Caco-2 (cell line): Measurements from ENCODE around the gene ATG7. TPM values are rescaled to one million over a fixed set of nuclear protein-coding genes. Genes with fewer than 3 reads are reported as not detected.

Experiments
- BruUV-seq: library from RNA; stranded (reverse); fragments of 400-500 nt; replicated peaks from 2 replicates; lab custom pipeline; 2021; lab: Mats Ljungman, UMichigan
- CTCF ChIA-PET: fragments of 300-600 bp; sonication (Branson Sonifier 250); formaldehyde crosslinking; loops from one replicate; lab custom pipeline; 2022; ENCODE audit warnings: antibody characterized with exemption; lab: Charles Lee
- POLR2A ChIA-PET: fragments of 300-600 bp; sonication (Branson Sonifier 250); formaldehyde crosslinking; loops from one replicate; lab custom pipeline; 2022; ENCODE audit warnings: antibody characterized with exemption; lab: Charles Lee
- DNase-seq, 2 experiments: peaks; one replicate each; pipeline versions ENCODE4 v3.0.0 to v3.0.0-alpha.2; 2020 to 2022
- H3K27me3 ChIP-seq: replicated peaks from 2 replicates; pipeline ENCODE4 v1.6.0; 2011; ENCODE audit warnings: low read length; ENCODE audit not compliant: control insufficient read depth, insufficient read depth
- H3K36me3 ChIP-seq: 2 replicates; pipeline ENCODE4 v1.5.1; 2011; ENCODE audit warnings: low read length; ENCODE audit not compliant: control insufficient read depth, insufficient read depth
- H3K4me1 ChIP-seq: fragments of 250-450 bp; sonication (Bioruptor Pico); 2 replicates; pipeline ENCODE4 v1.5.1; 2020; ENCODE audit warnings: mild to moderate bottlenecking
- H3K4me3 ChIP-seq: 2 replicates; pipeline ENCODE4 v1.5.1; 2011; ENCODE audit warnings: low read depth, mild to moderate bottlenecking, control low read depth, low read length
- H3K9me3 ChIP-seq: fragments of 250-450 bp; sonication (Bioruptor Pico); 2 replicates; pipeline ENCODE4 v1.5.1; 2020; ENCODE audit warnings: mild to moderate bottlenecking, moderate library complexity
- H3K27ac Mint-ChIP-seq: one replicate; pipeline ENCODE4 v1.8.0; 2022; ENCODE audit warnings: mixed read lengths; ENCODE audit not compliant: unreplicated experiment
- H3K27me3 Mint-ChIP-seq: one replicate; pipeline ENCODE4 v1.8.0; 2022; ENCODE audit warnings: mixed read lengths; ENCODE audit not compliant: insufficient read depth, unreplicated experiment
- H3K36me3 Mint-ChIP-seq: one replicate; pipeline ENCODE4 v1.8.0; 2022; ENCODE audit warnings: mild to moderate bottlenecking, mixed read lengths; ENCODE audit not compliant: insufficient read depth, unreplicated experiment
- H3K4me1 Mint-ChIP-seq: one replicate; pipeline ENCODE4 v1.8.0; 2022; ENCODE audit warnings: low read depth, mixed read lengths; ENCODE audit not compliant: unreplicated experiment
- H3K4me3 Mint-ChIP-seq: one replicate; pipeline ENCODE4 v1.8.0; 2022; ENCODE audit warnings: mild to moderate bottlenecking, moderate library complexity, mixed read lengths; ENCODE audit not compliant: unreplicated experiment
- H3K9me3 Mint-ChIP-seq: one replicate; pipeline ENCODE4 v1.8.0; 2022; ENCODE audit warnings: mixed read lengths; ENCODE audit not compliant: unreplicated experiment
- CTCF ChIP-seq, 2 experiments: fragments of 200-600 bp in 1 of 2; IDR thresholded peaks; 1 replicate in 1 of 2; 2 replicates in 1 of 2; pipeline versions ENCODE4 v1.5.1 to v1.8.0; 2011 to 2022; ENCODE audit warnings: antibody characterized with exemption in 1 of 2, control low read depth in 1 of 2, inconsistent platforms in 1 of 2, low read depth in 1 of 2, low read length in 1 of 2, mild to moderate bottlenecking in 1 of 2, moderate library complexity in 1 of 2; ENCODE audit not compliant: insufficient read depth in 1 of 2, severe bottlenecking in 1 of 2, unreplicated experiment in 1 of 2
- intact Hi-C: fragments of 100-400 bp; cut with micrococcal nuclease; formaldehyde crosslinking; loops from one replicate; pipeline ENCODE4 v1.10.0; 2022; ENCODE audit not compliant: unreplicated experiment
- total RNA-seq: library from RNA; stranded (reverse); gene quantifications from 2 replicates; pipeline ENCODE4 v1.2.3, GENCODE V29; 2022

Gene ATG7
- total RNA-seq, 1 experiment from 2014 or later = 24.4 TPM

GRCh38 chr3:11290743-11291680 is 18.8 kb downstream of the ATG7 start:
- no peaks in the 10 kb centered on the region for H3K36me3 ChIP-seq
- Mint-ChIP-seq H3K9me3 (no peaks in the 10 kb centered on the region), H3K4me3 (no peak overlapping the region), H3K27ac (no peak overlapping the region), H3K36me3 (no peaks in the 10 kb centered on the region), H3K4me1 (peaks cover 17% of the 10 kb centered on the region), H3K27me3 (no peaks in the 10 kb centered on the region)
- intact Hi-C loops = no loop called here
- ChIA-PET POLR2A (no interaction called here), CTCF (no interaction called here)
- H3K27me3 ChIP-seq = no peaks in the 10 kb centered on the region
- no peak overlapping the region for H3K4me3 ChIP-seq
- no peak for DNase-seq
- BruUV-seq = no TSS peak
- 0 out of 2 replicates have a peak, but pooled peaks cover 11% of the 10 kb centered on the region for H3K4me1 ChIP-seq
- H3K9me3 ChIP-seq = no peaks in the 10 kb centered on the region
- no peak for TF ChIP-seq CTCF (IDR thresholded peaks at IDR 0.05; ENCODE audit: insufficient read depth in 1 of 2, low read depth in 1 of 2, low read length in 1 of 2, severe bottlenecking in 1 of 2, unreplicated experiment in 1 of 2)

- H3K4me1 Mint-ChIP-seq = peaks cover 17% of the 10 kb centered on the region
- no peaks in the 10 kb centered on the region for H3K36me3 Mint-ChIP-seq
- no TSS peak for BruUV-seq
- no peak overlapping the region for H3K27ac Mint-ChIP-seq
- CTCF ChIA-PET = no interaction called here
- H3K9me3 Mint-ChIP-seq = no peaks in the 10 kb centered on the region
- Histone ChIP-seq H3K36me3 (no peaks in the 10 kb centered on the region), H3K4me3 (no peak overlapping the region), H3K9me3 (no peaks in the 10 kb centered on the region), H3K4me1 (0 out of 2 replicates have a peak, but pooled peaks cover 11% of the 10 kb centered on the region), H3K27me3 (no peaks in the 10 kb centered on the region)
- H3K27me3 Mint-ChIP-seq = no peaks in the 10 kb centered on the region
- POLR2A ChIA-PET = no interaction called here
- no peak overlapping the region for H3K4me3 Mint-ChIP-seq
- no peak for TF ChIP-seq CTCF (IDR thresholded peaks at IDR 0.05; ENCODE audit: insufficient read depth in 1 of 2, low read depth in 1 of 2, low read length in 1 of 2, severe bottlenecking in 1 of 2, unreplicated experiment in 1 of 2)
- intact Hi-C loops = no loop called here
- no peak for DNase-seq
Observed at GRCh38 chr3:11291808-11292207, 19.6 kb downstream of the ATG7 start.

GRCh38 chr3:11297126-11297525 is 24.9 kb downstream of the ATG7 start:
- no peaks in the 10 kb centered on the region; the same call in 1 of the 2 replicates for H3K36me3 ChIP-seq
- no peak overlapping the region for H3K4me3 Mint-ChIP-seq
- DNase-seq = no peak
- ChIA-PET POLR2A (no interaction called here), CTCF (no interaction called here)
- H3K27me3 ChIP-seq = no peaks in the 10 kb centered on the region
- H3K9me3 ChIP-seq = no peaks in the 10 kb centered on the region
- no peaks in the 10 kb centered on the region for H3K27me3 Mint-ChIP-seq
- H3K27ac Mint-ChIP-seq = no peak overlapping the region
- no peaks in the 10 kb centered on the region for H3K9me3 Mint-ChIP-seq
- no peaks in the 10 kb centered on the region for H3K36me3 Mint-ChIP-seq
- no peaks in the 10 kb centered on the region for H3K4me1 Mint-ChIP-seq
- no TSS peak for BruUV-seq
- intact Hi-C loops = no loop called here
- no peak overlapping the region for H3K4me3 ChIP-seq
- H3K4me1 ChIP-seq = no peaks in the 10 kb centered on the region
- no peak for TF ChIP-seq CTCF (IDR thresholded peaks at IDR 0.05; ENCODE audit: insufficient read depth in 1 of 2, low read depth in 1 of 2, low read length in 1 of 2, severe bottlenecking in 1 of 2, unreplicated experiment in 1 of 2)
